Cardiac septum (tissue), 1 donor: Measurements from ENCODE around the gene CHRND. TPM values are rescaled to one million over a fixed set of nuclear protein-coding genes. Genes with fewer than 3 reads are reported as not detected.
"Not testable (repeated sequence)": the region's sequence is repeated elsewhere in the genome, so short reads cannot be mapped to it uniquely, and the experiment has no call there.

Experiments used
- DNase-seq: peaks from one replicate; pipeline ENCODE4 v3.0.0-alpha.2; 2020; ENCODE audit warnings: low spot score
- intact Hi-C: fragments of 100-400 bp; cut with DNase I; formaldehyde crosslinking; loops from one replicate; pipeline ENCODE4 v1.14.0; 2022
- total RNA-seq: library from RNA; stranded (reverse); fragmentation: NEBNext Ultra II Directional; extraction: Animal tissue kit (Norgen Biotek cat#: 25700); gene quantifications from one replicate; pipeline ENCODE4 v1.2.1, GENCODE V29; 2021
- donor health status: DM: no; HTN: no; CAD: no.

Gene CHRND
- total RNA-seq, 1 donor from 2014 or later: 0.11 TPM

GRCh38 chr2:232551776-232552175 is 25.8 kb downstream of the CHRND start:
- no peak for DNase-seq
- intact Hi-C loops: no loop called here

GRCh38 chr2:232556426-232556825 is 30.5 kb downstream of the CHRND start:
- intact Hi-C loops: no loop called here
- DNase-seq: no peak

GRCh38 chr2:232562515-232563151 is 36.7 kb downstream of the CHRND start:
- intact Hi-C loops: no loop called here

GRCh38 chr2:232563580-232563979 is 37.6 kb downstream of the CHRND start:
- no peak for DNase-seq
- intact Hi-C loops: no loop called here

More at GRCh38 chr2:232562515-232563151, 36.7 kb downstream of the CHRND start:
- no peak for DNase-seq

- intact Hi-C loops: no loop called here
Measured at GRCh38 chr2:232567721-232568120, 41.8 kb downstream of the CHRND start.

GRCh38 chr2:232568161-232568560 is 42.2 kb downstream of the CHRND start:
- intact Hi-C loops: no loop called here
- DNase-seq: no peak

More at GRCh38 chr2:232567721-232568120, 41.8 kb downstream of the CHRND start:
- DNase-seq: no peak

- no peak for DNase-seq
- intact Hi-C loops: no loop called here
Measured at GRCh38 chr2:232569541-232569940, 43.6 kb downstream of the CHRND start.

- intact Hi-C loops, DNase-seq: not testable (repeated sequence)
Measured at GRCh38 chr2:232570481-232570880, 44.5 kb downstream of the CHRND start.

- intact Hi-C loops: no loop called here
- no peak for DNase-seq
Measured at GRCh38 chr2:232571026-232571474, 45.1 kb downstream of the CHRND start.

GRCh38 chr2:232573042-232573441 is 47.1 kb downstream of the CHRND start:
- intact Hi-C loops: no loop called here
- DNase-seq: no peak

GRCh38 chr2:232573771-232574435 is 47.9 kb downstream of the CHRND start:
- intact Hi-C loops: no loop called here

GRCh38 chr2:232574674-232575403 is 48.9 kb downstream of the CHRND start:
- DNase-seq: no peak
- intact Hi-C loops: no loop called here

More at GRCh38 chr2:232573771-232574435, 47.9 kb downstream of the CHRND start:
- no peak for DNase-seq

GRCh38 chr2:232575404-232575746 is 49.4 kb downstream of the CHRND start:
- DNase-seq: no peak
- intact Hi-C loops: no loop called here

- intact Hi-C loops: no loop called here
- DNase-seq: no peak
Measured at GRCh38 chr2:232576995-232577394, 51.0 kb downstream of the CHRND start.

GRCh38 chr2:232577841-232578240 is 51.9 kb downstream of the CHRND start:
- intact Hi-C loops: no loop called here
- no peak for DNase-seq

- intact Hi-C loops: no loop called here
- no peak for DNase-seq
Measured at GRCh38 chr2:232578626-232579025, 52.7 kb downstream of the CHRND start.

GRCh38 chr2:232580648-232580981 is 54.7 kb downstream of the CHRND start:
- intact Hi-C loops: no loop called here
- no peak for DNase-seq

- intact Hi-C loops: no loop called here
- DNase-seq: no peak
Measured at GRCh38 chr2:232581725-232582124, 55.8 kb downstream of the CHRND start.

GRCh38 chr2:232584238-232584637 is 58.3 kb downstream of the CHRND start:
- DNase-seq: no peak
- intact Hi-C loops: no loop called here
